ENCODE data around the gene SCO2. TPM values are rescaled to one million over a fixed set of nuclear protein-coding genes. Genes with fewer than 3 reads are reported as not detected.
A peak's percentile ranks its signal among the peaks of the same experiment; 100 is the strongest.

Gene SCO2
- total RNA-seq, 1 experiment from 2014 or later = 2.1 TPM

- no peaks in the 10 kb centered on the region for H3K36me3 ChIP-seq
Measured at GRCh38 chr22:50531546-50531961, 6.2 kb upstream of the SCO2 start.

GRCh38 chr22:50530877-50531545, 5.6 kb upstream of the SCO2 start:
- H3K27ac ChIP-seq = no peak overlapping the region
- no peak for DNase-seq

More at GRCh38 chr22:50531546-50531961, 6.2 kb upstream of the SCO2 start:
- no peak for DNase-seq
- H3K27ac ChIP-seq = no peak overlapping the region
- H3K4me3 ChIP-seq = no peak overlapping the region
- peaks cover 9% of the 10 kb centered on the region; the same call in 1 of the 2 replicates for H3K27me3 ChIP-seq
- H3K9me3 ChIP-seq (replicated peaks) = no peaks in the 10 kb centered on the region; the same call in 1 of the 2 replicates
- H3K4me1 ChIP-seq = peaks cover 2% of the 10 kb centered on the region; the same call in 1 of the 2 replicates

GRCh38 chr22:50530580-50530876, 5.1 kb upstream of the SCO2 start:
- Histone ChIP-seq H3K27me3 (peaks cover 9% of the 10 kb centered on the region; the same call in 1 of the 2 replicates), H3K9me3 (replicated peaks) (no peaks in the 10 kb centered on the region), H3K4me1 (peaks cover 2% of the 10 kb centered on the region; the same call in 1 of the 2 replicates), H3K27ac (no peak overlapping the region), H3K36me3 (no peaks in the 10 kb centered on the region), H3K4me3 (no peak overlapping the region)
- no peak for DNase-seq

More at GRCh38 chr22:50530877-50531545, 5.6 kb upstream of the SCO2 start:
- Histone ChIP-seq H3K9me3 (replicated peaks) (no peaks in the 10 kb centered on the region; the same call in 1 of the 2 replicates), H3K36me3 (no peaks in the 10 kb centered on the region), H3K4me1 (peaks cover 2% of the 10 kb centered on the region; the same call in 1 of the 2 replicates), H3K4me3 (no peak overlapping the region), H3K27me3 (peaks cover 9% of the 10 kb centered on the region; the same call in 1 of the 2 replicates)

- no peaks in the 10 kb centered on the region for H3K9me3 ChIP-seq (replicated peaks)
- peaks cover 9% of the 10 kb centered on the region; the same call in 1 of the 2 replicates for H3K27me3 ChIP-seq
- DNase-seq = no peak
- no peak within 1 kb of the TSS for H3K27ac ChIP-seq
- H3K4me3 ChIP-seq = no peak within 1 kb of the TSS
- H3K36me3 ChIP-seq = no peaks in the 10 kb centered on the region
- peaks cover 2% of the 10 kb centered on the region; the same call in 1 of the 2 replicates for H3K4me1 ChIP-seq
Measured at GRCh38 chr22:50529897-50530579, 4.6 kb upstream of the SCO2 start, which contains the start of gene TYMP. Gene TYMP, minus strand, starts transcription at chr22:50530012. Its CDS starts 303 bp downstream, at chr22:50529709.

- Histone ChIP-seq H3K4me3 (no peak overlapping the region), H3K27me3 (peaks cover 9% of the 10 kb centered on the region; the same call in 1 of the 2 replicates), H3K4me1 (peaks cover 5% of the 10 kb centered on the region; the same call in 1 of the 2 replicates), H3K27ac (no peak overlapping the region), H3K36me3 (peaks cover 4% of the 10 kb centered on the region), H3K9me3 (replicated peaks) (no peaks in the 10 kb centered on the region)
- no peak for DNase-seq
Measured at GRCh38 chr22:50529416-50529896, 4.1 kb upstream of the SCO2 start.

- H3K27ac ChIP-seq = no peak overlapping the region
- no peaks in the 10 kb centered on the region for H3K9me3 ChIP-seq (replicated peaks)
- no peak overlapping the region for H3K4me3 ChIP-seq
- H3K27me3 ChIP-seq = peaks cover 9% of the 10 kb centered on the region; the same call in 1 of the 2 replicates
- H3K36me3 ChIP-seq = peaks cover 10% of the 10 kb centered on the region
- DNase-seq = no peak
- peaks cover 6% of the 10 kb centered on the region; the same call in 1 of the 2 replicates for H3K4me1 ChIP-seq
Measured at GRCh38 chr22:50528682-50529415, 3.5 kb upstream of the SCO2 start.

- no peak for DNase-seq
- Histone ChIP-seq H3K36me3 (peaks cover 16% of the 10 kb centered on the region), H3K4me1 (peaks cover 4% of the 10 kb centered on the region; the same call in 1 of the 2 replicates), H3K27ac (no peak overlapping the region), H3K4me3 (no peak overlapping the region), H3K9me3 (replicated peaks) (no peaks in the 10 kb centered on the region), H3K27me3 (peaks cover 4% of the 10 kb centered on the region; the same call in 1 of the 2 replicates)
Measured at GRCh38 chr22:50527921-50528681, 2.7 kb upstream of the SCO2 start.

- DNase-seq = peak; percentile 58 to 59
- Histone ChIP-seq H3K9me3 (replicated peaks) (no peaks in the 10 kb centered on the region), H3K4me3 (peak overlapping the region; percentile 66), H3K27ac (peak overlapping the region; percentile 54; the same call in 1 of the 2 replicates), H3K4me1 (peaks cover 4% of the 10 kb centered on the region; the same call in 1 of the 2 replicates), H3K27me3 (no peaks in the 10 kb centered on the region), H3K36me3 (peaks cover 20% of the 10 kb centered on the region)
Measured at GRCh38 chr22:50526834-50527801, 1.7 kb upstream of the SCO2 start.

- H3K4me1 ChIP-seq = peaks cover 4% of the 10 kb centered on the region; the same call in 1 of the 2 replicates
- H3K36me3 ChIP-seq = peaks cover 28% of the 10 kb centered on the region
- H3K27ac ChIP-seq = peak overlapping the region; percentile 54
- DNase-seq = peak; percentile 94
- peak overlapping the region; percentile 66 for H3K4me3 ChIP-seq
- no peaks in the 10 kb centered on the region for H3K9me3 ChIP-seq (replicated peaks)
- no peaks in the 10 kb centered on the region for H3K27me3 ChIP-seq
Measured at GRCh38 chr22:50526108-50526833, 873 bp upstream of the SCO2 start.

GRCh38 chr22:50525858-50526107, 385 bp upstream of the SCO2 start:
- Histone ChIP-seq H3K27me3 (no peaks in the 10 kb centered on the region), H3K36me3 (peaks cover 31% of the 10 kb centered on the region), H3K9me3 (replicated peaks) (no peaks in the 10 kb centered on the region), H3K27ac (peak overlapping the region; percentile 54; the same call in 1 of the 2 replicates), H3K4me3 (peak overlapping the region; percentile 66), H3K4me1 (peaks cover 4% of the 10 kb centered on the region; the same call in 1 of the 2 replicates)
- DNase-seq = no peak

- Histone ChIP-seq H3K36me3 (peaks cover 42% of the 10 kb centered on the region), H3K27ac (peak overlapping the region; percentile 54), H3K4me1 (peaks cover 4% of the 10 kb centered on the region; the same call in 1 of the 2 replicates), H3K4me3 (peak overlapping the region; percentile 66), H3K9me3 (replicated peaks) (no peaks in the 10 kb centered on the region), H3K27me3 (no peaks in the 10 kb centered on the region)
- peak in 1 of 2 experiments; percentile 28 for DNase-seq
Measured at GRCh38 chr22:50524676-50525103, 708 bp downstream of the SCO2 start.

GRCh38 chr22:50523806-50524675, 1.4 kb downstream of the SCO2 start:
- peaks cover 4% of the 10 kb centered on the region; the same call in 1 of the 2 replicates for H3K4me1 ChIP-seq
- H3K36me3 ChIP-seq = peaks cover 48% of the 10 kb centered on the region
- H3K27me3 ChIP-seq = no peaks in the 10 kb centered on the region
- H3K4me3 ChIP-seq = peak overlapping the region; percentile 66; the same call in 1 of the 2 replicates
- H3K9me3 ChIP-seq (replicated peaks) = no peaks in the 10 kb centered on the region
- peak in 1 of 2 experiments; percentile 13 for DNase-seq
- no peak overlapping the region for H3K27ac ChIP-seq
